Keratinocyte (primary cell): ENCODE data around the gene TTC39B. TPM values are rescaled to one million over a fixed set of nuclear protein-coding genes. Genes with fewer than 3 reads are reported as not detected.

Experiments
- DNase-seq: peaks from one replicate; pipeline ENCODE4 v3.0.0-alpha.2; 2011; ENCODE audit warnings: low read depth, missing footprints, low spot score
- FAIRE-seq: peaks from 2 replicates; lab custom pipeline; 2011; peaks lifted over from hg19 to GRCh38; lab: Jason Lieb, UNC
- H2AFZ ChIP-seq: 2 replicates; pipeline ENCODE4 v1.6.0; 2012; ENCODE audit warnings: low read length, control low read depth, inconsistent platforms; ENCODE audit not compliant: control insufficient read depth
- H3K27ac ChIP-seq: 2 replicates; pipeline ENCODE4 v1.5.1; 2011; ENCODE audit warnings: low read length; ENCODE audit not compliant: control insufficient read depth, insufficient read depth
- H3K27me3 ChIP-seq: 3 replicates; pipeline ENCODE4 v1.6.0; 2011; ENCODE audit warnings: low read length; ENCODE audit not compliant: control insufficient read depth, insufficient read depth; ENCODE audit errors: extremely low read depth
- H3K36me3 ChIP-seq, 2 experiments: 2 replicates in 1 of 2; 3 replicates in 1 of 2; pipeline ENCODE4 v1.5.1; 2011; ENCODE audit warnings: low read length in 2 of 2, mild to moderate bottlenecking in 1 of 2; ENCODE audit not compliant: control insufficient read depth in 2 of 2, insufficient read depth in 2 of 2; ENCODE audit errors: extremely low read depth in 1 of 2
- H3K4me1 ChIP-seq: 3 replicates; pipeline ENCODE4 v1.5.1; 2011; ENCODE audit warnings: low read length; ENCODE audit not compliant: control insufficient read depth, insufficient read depth; ENCODE audit errors: extremely low read depth
- H3K4me2 ChIP-seq: 3 replicates; pipeline ENCODE4 v1.6.0; 2011; ENCODE audit warnings: low read depth, low read length; ENCODE audit not compliant: control insufficient read depth, insufficient read depth; ENCODE audit errors: extremely low read depth
- H3K4me3 ChIP-seq, 3 experiments: fragments of 200-600 bp in 1 of 3; sonication (generic) in 1 of 3; 2 replicates in 2 of 3; 3 replicates in 1 of 3; pipeline ENCODE4 v1.5.1; 2011 to 2016; ENCODE audit warnings: low read length in 3 of 3, mild to moderate bottlenecking in 3 of 3, control low read depth in 2 of 3, inconsistent platforms in 1 of 3, low read depth in 1 of 3, mixed read lengths in 1 of 3, mixed run types in 1 of 3, moderate library complexity in 1 of 3; ENCODE audit not compliant: control insufficient read depth in 2 of 3, insufficient read depth in 2 of 3; ENCODE audit errors: extremely low read depth in 1 of 3
- H3K79me2 ChIP-seq: 2 replicates; pipeline ENCODE4 v1.6.0; 2012; ENCODE audit warnings: low read length; ENCODE audit not compliant: control insufficient read depth, insufficient read depth
- H3K9ac ChIP-seq: 3 replicates; pipeline ENCODE4 v1.6.0; 2011; ENCODE audit warnings: low read length; ENCODE audit not compliant: control insufficient read depth, insufficient read depth; ENCODE audit errors: extremely low read depth
- H3K9me1 ChIP-seq: 3 replicates; pipeline ENCODE4 v1.6.0; 2011; ENCODE audit warnings: low read length; ENCODE audit not compliant: control insufficient read depth, insufficient read depth; ENCODE audit errors: extremely low read depth
- H3K9me3 ChIP-seq: 2 replicates; pipeline ENCODE4 v1.5.1; 2012; ENCODE audit warnings: low read depth, low read length; ENCODE audit not compliant: control insufficient read depth
- H4K20me1 ChIP-seq: 3 replicates; pipeline ENCODE4 v1.6.0; 2011; ENCODE audit warnings: low read length; ENCODE audit not compliant: control insufficient read depth, insufficient read depth; ENCODE audit errors: extremely low read depth
- EZH2 ChIP-seq: IDR thresholded peaks from one replicate; pipeline ENCODE4 v1.6.1; 2012; ENCODE audit warnings: inconsistent platforms, mild to moderate bottlenecking, low read length, moderate library complexity
- dilution Hi-C: fragments of 300-500 bp; cut with MboI; formaldehyde crosslinking; loops from one replicate; pipeline ENCODE4 v1.7.0; 2020; ENCODE audit warnings: low sequenced_read_pairs; ENCODE audit not compliant: extremely low pct_ligation_motif_present
- polyA plus RNA-seq, 5 experiments: library from polyadenylated mRNA; depleted of rRNA in 3 of 5; stranded (reverse) in 3 of 5; stranded (forward) in 1 of 5; unstranded in 1 of 5; fragments of >200 nt; gene quantifications; 1 replicate in 1 of 5; 2 replicates in 3 of 5; 3 replicates in 1 of 5; pipeline versions ENCODE4 v1.2.1 to v1.2.3, GENCODE V29; 2011 to 2012; ENCODE audit warnings: missing spikeins in 2 of 5, low read depth in 1 of 5, low replicate concordance in 1 of 5
- TF ChIP-seq, protein P1 (sequence below), 3 experiments: IDR thresholded peaks in 1 of 3; conservative IDR thresholded peaks in 1 of 3; optimal IDR thresholded peaks in 1 of 3; 2 replicates in 2 of 3; 3 replicates in 1 of 3; pipeline versions ENCODE3 to v1.5.1; 2011; ENCODE audit warnings: low read length in 3 of 3, mild to moderate bottlenecking in 3 of 3, moderate library complexity in 2 of 3, control low read depth in 1 of 3, inconsistent platforms in 1 of 3; ENCODE audit not compliant: insufficient read depth in 2 of 3; ENCODE audit errors: extremely low read depth in 1 of 3

TTC39B gene
- polyA plus RNA-seq, 1 donor (not counting 4 experiments of a cell fraction or from before 2014, with no cell fraction given) = 9.7 TPM

GRCh38 chr9:15206903-15207696, 99.9 kb downstream of the TTC39B start:
- Histone ChIP-seq H3K4me2 (no peak overlapping the region), H2AFZ (no peak overlapping the region), H3K9me1 (no peaks in the 10 kb centered on the region), H3K79me2 (no peaks in the 10 kb centered on the region), H3K27me3 (no peaks in the 10 kb centered on the region), H3K9ac (no peak overlapping the region), H3K27ac (no peak overlapping the region), H3K4me1 (no peaks in the 10 kb centered on the region), H3K4me3 (no peak overlapping the region), H3K36me3 (peaks cover 0 to 3% of the 10 kb centered on the region in 2 experiments), H4K20me1 (no peaks in the 10 kb centered on the region), H3K9me3 (no peaks in the 10 kb centered on the region)
- FAIRE-seq (no peak), DNase-seq (no peak)
- TF ChIP-seq, protein P1, sequence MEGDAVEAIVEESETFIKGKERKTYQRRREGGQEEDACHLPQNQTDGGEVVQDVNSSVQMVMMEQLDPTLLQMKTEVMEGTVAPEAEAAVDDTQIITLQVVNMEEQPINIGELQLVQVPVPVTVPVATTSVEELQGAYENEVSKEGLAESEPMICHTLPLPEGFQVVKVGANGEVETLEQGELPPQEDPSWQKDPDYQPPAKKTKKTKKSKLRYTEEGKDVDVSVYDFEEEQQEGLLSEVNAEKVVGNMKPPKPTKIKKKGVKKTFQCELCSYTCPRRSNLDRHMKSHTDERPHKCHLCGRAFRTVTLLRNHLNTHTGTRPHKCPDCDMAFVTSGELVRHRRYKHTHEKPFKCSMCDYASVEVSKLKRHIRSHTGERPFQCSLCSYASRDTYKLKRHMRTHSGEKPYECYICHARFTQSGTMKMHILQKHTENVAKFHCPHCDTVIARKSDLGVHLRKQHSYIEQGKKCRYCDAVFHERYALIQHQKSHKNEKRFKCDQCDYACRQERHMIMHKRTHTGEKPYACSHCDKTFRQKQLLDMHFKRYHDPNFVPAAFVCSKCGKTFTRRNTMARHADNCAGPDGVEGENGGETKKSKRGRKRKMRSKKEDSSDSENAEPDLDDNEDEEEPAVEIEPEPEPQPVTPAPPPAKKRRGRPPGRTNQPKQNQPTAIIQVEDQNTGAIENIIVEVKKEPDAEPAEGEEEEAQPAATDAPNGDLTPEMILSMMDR (optimal IDR thresholded peaks at IDR 0.05 in 1 of 3, IDR thresholded peaks at IDR 0.05 in 1 of 3, conservative IDR thresholded peaks at IDR 0.05 in 1 of 3; ENCODE audit: extremely low read depth in 1 of 3, insufficient read depth in 2 of 3, low read length in 3 of 3) = no peak
- TF ChIP-seq EZH2 = no peak
- dilution Hi-C loops = no loop called here

DNA sequence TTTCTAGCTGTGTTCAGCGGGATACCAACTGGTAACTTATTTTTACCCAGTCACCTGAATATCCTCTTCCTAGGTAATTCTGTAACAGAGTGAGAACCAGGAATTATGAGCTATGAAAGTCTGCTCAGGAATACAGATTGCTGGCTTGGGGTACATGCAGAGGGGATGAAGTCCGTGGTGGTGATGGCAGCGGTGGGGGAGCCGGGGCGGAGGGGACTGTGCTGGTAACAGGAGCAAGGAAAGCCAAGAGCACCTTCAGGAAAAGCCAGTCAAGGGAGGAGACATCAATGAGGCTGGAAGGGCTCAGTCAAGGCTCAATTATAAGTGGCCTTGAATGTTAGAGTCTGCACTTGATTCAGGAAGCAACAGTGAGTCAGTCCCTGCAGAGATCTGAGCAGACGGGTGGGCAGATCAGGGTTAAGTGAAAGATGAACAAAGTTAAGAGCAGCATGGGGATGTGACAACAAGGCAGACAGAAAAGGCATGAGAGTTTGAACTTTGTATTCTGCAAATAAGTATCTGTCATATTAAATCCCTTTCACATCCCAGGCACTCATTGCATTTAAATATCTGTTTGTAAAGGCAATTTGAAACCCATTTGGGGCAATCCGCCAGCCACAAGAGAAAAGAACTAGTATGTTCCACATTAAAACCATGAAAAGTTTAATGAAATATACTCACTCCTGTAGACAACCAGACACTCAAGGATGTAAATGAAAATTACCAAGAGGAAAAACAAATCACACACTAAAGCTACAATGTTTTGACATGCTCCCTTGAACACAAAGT, 101.2 kb downstream of the TTC39B start:
- Histone ChIP-seq H3K9me3 (no peaks in the 10 kb centered on the region), H3K9ac (no peak overlapping the region), H2AFZ (no peak overlapping the region), H3K4me2 (no peak overlapping the region), H3K4me1 (no peaks in the 10 kb centered on the region), H3K36me3 (peaks cover 0 to 3% of the 10 kb centered on the region in 2 experiments), H3K27ac (no peak overlapping the region), H3K79me2 (no peaks in the 10 kb centered on the region), H4K20me1 (no peaks in the 10 kb centered on the region), H3K27me3 (no peaks in the 10 kb centered on the region), H3K4me3 (no peak overlapping the region), H3K9me1 (no peaks in the 10 kb centered on the region)
- FAIRE-seq (no peak), DNase-seq (no peak)
- dilution Hi-C loops = no loop called here
- TF ChIP-seq, protein P1 (optimal IDR thresholded peaks at IDR 0.05 in 1 of 3, IDR thresholded peaks at IDR 0.05 in 1 of 3, conservative IDR thresholded peaks at IDR 0.05 in 1 of 3; ENCODE audit: extremely low read depth in 1 of 3, insufficient read depth in 2 of 3, low read length in 3 of 3) = no peak
- TF ChIP-seq EZH2 = no peak
